Skeletal muscle satellite cell (primary cell): ENCODE measurements around the gene CLCNKA.
A peak's percentile ranks its signal among the peaks of the same experiment; 100 is the strongest.
"Not testable (repeated sequence)": the region's sequence is repeated elsewhere in the genome, so short reads cannot be mapped to it uniquely, and the experiment has no call there.

ENCODE experiments used
- H3K27me3 ChIP-seq: 2 replicates; pipeline ENCODE4 v1.7.0; 2013; ENCODE audit warnings: low read length; ENCODE audit not compliant: control insufficient read depth, insufficient read depth
- H3K36me3 ChIP-seq: 2 replicates; pipeline ENCODE4 v1.7.0; 2013; ENCODE audit warnings: mild to moderate bottlenecking, control low read depth, low read length; ENCODE audit not compliant: insufficient read depth
- H3K4me1 ChIP-seq: 2 replicates; pipeline ENCODE4 v1.7.0; 2013; ENCODE audit warnings: low read length; ENCODE audit not compliant: control insufficient read depth, insufficient read depth
- H3K4me2 ChIP-seq: 2 replicates; pipeline ENCODE4 v1.7.0; 2013; ENCODE audit warnings: mild to moderate bottlenecking, low read length
- H3K4me3 ChIP-seq: 2 replicates; pipeline ENCODE4 v1.7.0; 2013; ENCODE audit warnings: low read length
- H3K9ac ChIP-seq: 2 replicates; pipeline ENCODE4 v1.7.0; 2013; ENCODE audit warnings: mild to moderate bottlenecking, low read depth, low read length, moderate library complexity
- H3K9me3 ChIP-seq: replicated peaks from 2 replicates; pipeline ENCODE4 v1.7.0; 2013; ENCODE audit warnings: mild to moderate bottlenecking, control low read depth, low read length

CLCNKA gene

GRCh38 chr1:16022393-16022792 lies 557 bp downstream of the CLCNKA start:
- no peaks in the 10 kb centered on the region for H3K36me3 ChIP-seq
- H3K9ac ChIP-seq, result no peak overlapping the region
- H3K4me3 ChIP-seq, result no peak overlapping the region
- no peaks in the 10 kb centered on the region for H3K27me3 ChIP-seq
- H3K4me2 ChIP-seq, result no peak overlapping the region
- H3K4me1 ChIP-seq, result peaks cover 34% of the 10 kb centered on the region
- no peaks in the 10 kb centered on the region for H3K9me3 ChIP-seq

- Histone ChIP-seq H3K4me1 (peaks cover 26% of the 10 kb centered on the region), H3K27me3 (no peaks in the 10 kb centered on the region), H3K4me3 (no peak overlapping the region), H3K4me2 (no peak overlapping the region), H3K36me3 (no peaks in the 10 kb centered on the region), H3K9ac (no peak overlapping the region), H3K9me3 (no peaks in the 10 kb centered on the region)
These were observed 1.3 kb downstream of the CLCNKA start for GRCh38 chr1:16023050-16023653.

GRCh38 chr1:16026302-16026701 lies 4.5 kb downstream of the CLCNKA start:
- H3K4me1 ChIP-seq, H3K9me3 ChIP-seq, H3K4me3 ChIP-seq: not testable (repeated sequence)

GRCh38 chr1:16026723-16027484 lies 5.1 kb downstream of the CLCNKA start:
- peak overlapping the region; percentile 69 for H3K4me2 ChIP-seq
- H3K27me3 ChIP-seq, result peaks cover 4% of the 10 kb centered on the region
- H3K9ac ChIP-seq, result no peak overlapping the region
- no peaks in the 10 kb centered on the region for H3K9me3 ChIP-seq
- no peak overlapping the region for H3K4me3 ChIP-seq
- no peaks in the 10 kb centered on the region for H3K4me1 ChIP-seq
- H3K36me3 ChIP-seq, result no peaks in the 10 kb centered on the region

More at GRCh38 chr1:16026302-16026701, 4.5 kb downstream of the CLCNKA start:
- not testable (repeated sequence) for H3K36me3 ChIP-seq, H3K27me3 ChIP-seq, H3K9ac ChIP-seq, H3K4me2 ChIP-seq

- Histone ChIP-seq H3K27me3 (peaks cover 4% of the 10 kb centered on the region), H3K36me3 (no peaks in the 10 kb centered on the region), H3K9me3 (no peaks in the 10 kb centered on the region), H3K4me2 (no peak overlapping the region), H3K4me1 (peaks cover 5% of the 10 kb centered on the region), H3K4me3 (no peak overlapping the region), H3K9ac (no peak overlapping the region)
These were observed 6.6 kb downstream of the CLCNKA start for GRCh38 chr1:16028237-16029002.

GRCh38 chr1:16029003-16029268 lies 7.1 kb downstream of the CLCNKA start:
- H3K4me1 ChIP-seq, H3K27me3 ChIP-seq, H3K4me3 ChIP-seq, H3K9ac ChIP-seq, H3K36me3 ChIP-seq, H3K4me2 ChIP-seq, H3K9me3 ChIP-seq: not testable (repeated sequence)

GRCh38 chr1:16029288-16029687 lies 7.5 kb downstream of the CLCNKA start:
- H3K4me2 ChIP-seq, result no peak overlapping the region
- no peaks in the 10 kb centered on the region for H3K9me3 ChIP-seq
- peaks cover 5% of the 10 kb centered on the region for H3K4me1 ChIP-seq
- H3K27me3 ChIP-seq, result peaks cover 4% of the 10 kb centered on the region
- no peaks in the 10 kb centered on the region for H3K36me3 ChIP-seq
- no peak overlapping the region for H3K9ac ChIP-seq
- H3K4me3 ChIP-seq, result no peak overlapping the region

- Histone ChIP-seq H3K4me1 (peaks cover 5% of the 10 kb centered on the region), H3K9me3 (no peaks in the 10 kb centered on the region), H3K36me3 (no peaks in the 10 kb centered on the region), H3K4me3 (no peak overlapping the region), H3K9ac (no peak overlapping the region), H3K27me3 (peaks cover 4% of the 10 kb centered on the region), H3K4me2 (no peak overlapping the region)
These were observed 9.7 kb downstream of the CLCNKA start for GRCh38 chr1:16031551-16031950.

- Histone ChIP-seq H3K4me1 (peaks cover 5% of the 10 kb centered on the region), H3K36me3 (no peaks in the 10 kb centered on the region), H3K4me3 (no peak overlapping the region), H3K27me3 (peaks cover 9% of the 10 kb centered on the region), H3K4me2 (no peak overlapping the region), H3K9me3 (no peaks in the 10 kb centered on the region), H3K9ac (no peak overlapping the region)
These were observed 10.7 kb downstream of the CLCNKA start for GRCh38 chr1:16032388-16033102.

GRCh38 chr1:16033103-16033632 lies 11.3 kb downstream of the CLCNKA start:
- H3K9me3 ChIP-seq, H3K4me3 ChIP-seq, H3K4me2 ChIP-seq, H3K36me3 ChIP-seq, H3K9ac ChIP-seq, H3K4me1 ChIP-seq: not testable (repeated sequence)
- H3K27me3 ChIP-seq, result peaks cover 10% of the 10 kb centered on the region

- H3K4me3 ChIP-seq, H3K4me2 ChIP-seq, H3K36me3 ChIP-seq, H3K9me3 ChIP-seq, H3K9ac ChIP-seq, H3K4me1 ChIP-seq: not testable (repeated sequence)
- H3K27me3 ChIP-seq, result peaks cover 10% of the 10 kb centered on the region
These were observed 14.6 kb downstream of the CLCNKA start for GRCh38 chr1:16036461-16036860.
